Loucy (cell line): ENCODE data around the gene BRD4.

Source experiments
- CTCF ChIP-seq: fragments of 200-600 bp; sonication (generic); conservative IDR thresholded peaks from 2 replicates; pipeline ENCODE4 v1.5.1; 2014; ENCODE audit warnings: mild to moderate bottlenecking, antibody characterized with exemption, low read length
- EZH2phosphoT487 ChIP-seq: fragments of 200-600 bp; IDR thresholded peaks from 2 replicates; pipeline ENCODE4 v1.6.1; 2018; ENCODE audit warnings: antibody characterized with exemption, mild to moderate bottlenecking, moderate library complexity, borderline replicate concordance

DNA sequence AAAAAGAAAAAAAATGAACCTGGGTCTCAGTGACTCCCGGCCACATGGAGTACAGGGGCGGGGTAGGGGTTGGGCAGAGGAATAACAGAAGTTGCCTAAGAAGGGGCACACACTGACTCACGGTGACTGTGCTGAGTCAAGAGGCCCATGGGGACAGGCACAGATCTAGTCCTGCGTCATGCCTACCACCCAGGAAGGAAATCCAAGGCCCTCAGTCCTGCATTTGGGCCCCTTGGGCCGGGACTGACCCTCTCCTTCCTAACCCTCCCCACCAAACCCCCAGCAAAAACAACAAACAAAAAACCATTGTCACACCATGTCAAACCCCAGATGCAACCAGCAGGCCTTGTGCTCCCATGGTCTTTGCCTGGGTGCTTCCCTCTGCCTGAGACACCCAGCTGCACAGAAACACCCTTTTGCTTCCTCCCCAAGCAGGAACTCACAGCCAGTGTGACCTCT lies 122.0 kb downstream of the BRD4 start:
- TF ChIP-seq CTCF, result no peak
- no peak for TF ChIP-seq EZH2phosphoT487
